ENCODE measurements around the gene CSTF2. TPM values are rescaled to one million over a fixed set of nuclear protein-coding genes. Genes with fewer than 3 reads are reported as not detected.
"Not testable (repeated sequence)": the region's sequence is repeated elsewhere in the genome, so short reads cannot be mapped to it uniquely, and the experiment has no call there.

The CSTF2 gene
- total and polyA plus RNA-seq, 9 of the 15 experiments (the other 6 are each of a cell fraction or from before 2014, with no cell fraction given), result 11.6 to 57.9 (median 46.4) TPM

DNA sequence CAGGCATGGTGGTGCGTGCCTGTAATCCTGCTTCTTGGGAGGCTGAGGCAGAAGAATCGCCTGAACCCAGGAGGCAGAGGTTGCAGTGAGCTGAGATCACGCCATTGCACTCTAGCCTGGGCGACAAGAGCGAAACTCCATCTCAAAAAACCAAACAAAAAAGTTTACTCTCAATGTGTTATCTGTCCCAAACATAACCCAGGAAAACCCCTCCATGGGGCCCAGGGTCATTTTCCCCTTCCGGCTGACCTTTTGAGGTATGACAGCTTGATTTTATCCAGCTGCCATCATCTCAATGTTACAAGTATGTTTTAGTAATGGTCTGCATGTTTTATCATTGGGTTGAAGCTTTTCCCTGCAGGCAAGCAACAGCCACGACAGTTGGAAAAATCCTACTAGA, 23.8 kb upstream of the CSTF2 start:
- H3K4me1 ChIP-seq (replicated peaks in 1 of 2; ENCODE audit: control insufficient read depth in 2 of 2, insufficient read depth in 2 of 2, low read length in 2 of 2); H4K20me1 ChIP-seq (replicated peaks; ENCODE audit: control insufficient read depth, insufficient read depth, low read length); H3K4me3 ChIP-seq; intact Hi-C loops (cut with micrococcal nuclease); H3K36me3 ChIP-seq (ENCODE audit: control insufficient read depth, insufficient read depth, low read length); H3K9me3 ChIP-seq (replicated peaks; ENCODE audit: control insufficient read depth, insufficient read depth, low read depth, low read length); H2AFZ ChIP-seq (ENCODE audit: low read depth, low read length); FAIRE-seq; H3K79me2 ChIP-seq (ENCODE audit: control insufficient read depth, insufficient read depth, low read length); H3K9ac ChIP-seq (ENCODE audit: insufficient read depth in 1 of 2, low read depth in 2 of 2, low read length in 2 of 2); H3K4me2 ChIP-seq (ENCODE audit: insufficient read depth, low read length); H3K9me1 ChIP-seq (ENCODE audit: control insufficient read depth, insufficient read depth, low read length); H3K27me3 ChIP-seq (ENCODE audit: control insufficient read depth in 2 of 2, insufficient read depth in 2 of 2, low read length in 2 of 2); BruUV-seq (replicated peaks); in situ Hi-C loops (cut with MboI); H3K27ac ChIP-seq (ENCODE audit: extremely low read depth, low read depth, low read length); CTCF ChIA-PET (ENCODE audit: low intra/inter-chr PET ratio); TF ChIP-seq TEAD4 (CRISPR knock-in tag; IDR thresholded peaks at IDR 0.05; ENCODE audit: borderline replicate concordance); NR2C1 (IDR thresholded peaks at IDR 0.05): not testable (repeated sequence)
- WGBS (ENCODE audit: insufficient coverage, low coverage, missing lambda C conversion rate), result 0% methylated on average over 7 of the region's 7 CpGs
- peak in 2 of 4 experiments; percentile 16 to 30 for DNase-seq (ENCODE audit: extremely low read depth in 1 of 4, low spot score in 3 of 4)
- POLR2A ChIA-PET, result interaction anchor here (0.7 kb wide), 1 partner anchor 1112 kb away, joined by 3 read pairs; no protein-coding TSS in a partner anchor
- ATAC-seq, result peak; percentile 59
- TF ChIP-seq TEAD4 (IDR thresholded peaks at IDR 0.05; ENCODE audit: low read length) (peak; percentile 41; the same call in 1 of the 2 replicates), CBFA2T2 (conservative IDR thresholded peaks at IDR 0.05) (peak; percentile 13; the same call in 1 of the 2 replicates), SRF (CRISPR knock-in tag; IDR thresholded peaks at IDR 0.05) (peak in 1 of 2 experiments; percentile 74; a peak in 1 of 4 replicates), ARID1B (IDR thresholded peaks at IDR 0.05) (peak; percentile 39; the same call in 1 of the 2 replicates), NR2C1 (tag; IDR thresholded peaks at IDR 0.05) (peak; percentile 54; the same call in 1 of the 2 replicates), CBFA2T3 (IDR thresholded peaks at IDR 0.05) (peak; percentile 39), TCF3 (CRISPR knock-in tag; IDR thresholded peaks at IDR 0.05) (0 out of 2 replicates have a peak, but pooled peaks have one; percentile 23), EP300 (IDR thresholded peaks at IDR 0.05; ENCODE audit: low read length) (peak; percentile 33)
- TF ChIP-seq, protein P1, sequence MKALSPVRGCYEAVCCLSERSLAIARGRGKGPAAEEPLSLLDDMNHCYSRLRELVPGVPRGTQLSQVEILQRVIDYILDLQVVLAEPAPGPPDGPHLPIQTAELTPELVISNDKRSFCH (CRISPR knock-in tag; IDR thresholded peaks at IDR 0.05), result not testable (repeated sequence)
- TF ChIP-seq, protein P1 (tag; IDR thresholded peaks at IDR 0.05), result peak; percentile 95
